AG08395 (cell line): ENCODE data around the gene SGK1.
A peak's percentile ranks its signal among the peaks of the same experiment; 100 is the strongest.
"Not testable (repeated sequence)": the region's sequence is repeated elsewhere in the genome, so short reads cannot be mapped to it uniquely, and the experiment has no call there.

Source experiments
- DNase-seq: peaks from one replicate; pipeline ENCODE4 v3.0.0; 2012; ENCODE audit warnings: mixed read lengths, low spot score

The SGK1 gene

GRCh38 chr6:134303891-134304290 lies 14.0 kb downstream of the SGK1 start:
- DNase-seq: peak; percentile 24

DNA sequence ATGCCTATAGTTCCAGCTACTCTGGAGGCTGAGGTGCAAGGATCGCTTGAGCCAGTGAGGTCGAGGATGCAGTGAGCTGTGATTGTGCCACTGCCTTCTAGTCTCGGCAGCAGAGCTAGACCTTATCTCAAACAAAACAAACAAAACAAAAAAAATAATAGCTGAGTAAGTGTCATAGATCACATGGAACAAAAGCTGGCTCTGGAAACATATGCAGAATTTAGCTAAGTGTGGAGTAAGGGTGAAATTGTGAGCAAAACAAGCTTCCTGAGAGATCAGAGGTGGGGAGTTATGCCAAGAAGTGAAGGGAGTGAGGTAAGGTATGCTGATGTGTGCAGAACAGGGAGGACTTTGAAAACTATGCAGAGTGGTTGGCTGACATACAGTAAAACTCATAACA lies 18.7 kb downstream of the SGK1 start:
- DNase-seq: no peak

- no peak for DNase-seq
These were observed 21.1 kb downstream of the SGK1 start for GRCh38 chr6:134296762-134297161.

DNA sequence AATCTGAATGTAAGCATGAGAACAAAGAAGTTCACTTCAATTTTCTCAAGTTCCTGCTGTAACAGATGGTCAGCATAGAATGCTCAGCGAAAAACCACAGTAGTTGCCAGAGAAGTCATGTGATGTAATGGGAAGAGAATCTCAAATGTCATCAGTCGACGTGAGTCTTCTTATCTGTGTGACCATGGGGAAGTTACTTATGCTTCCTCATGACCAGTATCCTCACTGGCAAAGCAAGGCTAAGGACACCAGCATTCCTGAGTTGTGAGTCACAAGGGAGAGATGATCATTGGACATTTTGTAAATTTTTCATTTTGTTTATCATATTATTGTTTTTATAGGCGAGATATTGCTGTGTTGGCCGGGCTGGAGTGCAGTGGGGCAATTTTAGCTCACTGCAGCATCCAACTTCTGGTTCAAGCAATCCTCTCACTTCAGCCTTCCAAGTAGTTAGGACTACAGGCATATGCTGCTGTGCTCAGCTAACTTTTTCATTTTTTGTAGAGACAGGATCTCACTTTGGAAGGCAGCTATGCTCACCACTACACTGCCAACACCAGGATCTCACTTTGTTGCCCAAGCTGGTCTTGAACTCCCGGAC lies 21.9 kb downstream of the SGK1 start:
- DNase-seq: peak; percentile 95

DNA sequence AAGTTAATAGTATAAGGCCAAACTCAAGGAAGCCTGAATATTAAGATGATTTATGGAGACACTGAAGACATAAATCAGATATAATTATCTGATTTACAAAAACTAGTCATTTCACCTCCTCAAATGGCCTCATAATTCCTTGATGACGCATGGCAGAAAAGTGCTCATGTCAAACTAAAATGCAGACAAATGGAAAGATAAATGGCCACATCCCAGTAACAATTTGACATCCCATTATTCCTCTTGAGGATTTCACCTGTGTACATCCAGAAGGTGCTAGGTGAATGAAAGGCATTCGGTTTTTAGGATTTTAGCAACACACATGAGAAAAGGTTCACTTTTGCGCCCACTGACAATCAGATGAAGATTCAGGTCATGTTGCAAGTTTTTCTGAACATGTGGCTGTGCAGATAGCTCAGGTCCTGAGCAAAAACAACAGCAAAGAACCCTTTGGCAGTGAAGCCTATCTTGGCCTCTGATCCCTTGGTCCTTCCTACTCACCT lies 24.2 kb downstream of the SGK1 start:
- DNase-seq: no peak

GRCh38 chr6:134291156-134291555 lies 26.8 kb downstream of the SGK1 start:
- DNase-seq: no peak

GRCh38 chr6:134289204-134289575 lies 28.7 kb downstream of the SGK1 start:
- peak; percentile 6 for DNase-seq

DNA sequence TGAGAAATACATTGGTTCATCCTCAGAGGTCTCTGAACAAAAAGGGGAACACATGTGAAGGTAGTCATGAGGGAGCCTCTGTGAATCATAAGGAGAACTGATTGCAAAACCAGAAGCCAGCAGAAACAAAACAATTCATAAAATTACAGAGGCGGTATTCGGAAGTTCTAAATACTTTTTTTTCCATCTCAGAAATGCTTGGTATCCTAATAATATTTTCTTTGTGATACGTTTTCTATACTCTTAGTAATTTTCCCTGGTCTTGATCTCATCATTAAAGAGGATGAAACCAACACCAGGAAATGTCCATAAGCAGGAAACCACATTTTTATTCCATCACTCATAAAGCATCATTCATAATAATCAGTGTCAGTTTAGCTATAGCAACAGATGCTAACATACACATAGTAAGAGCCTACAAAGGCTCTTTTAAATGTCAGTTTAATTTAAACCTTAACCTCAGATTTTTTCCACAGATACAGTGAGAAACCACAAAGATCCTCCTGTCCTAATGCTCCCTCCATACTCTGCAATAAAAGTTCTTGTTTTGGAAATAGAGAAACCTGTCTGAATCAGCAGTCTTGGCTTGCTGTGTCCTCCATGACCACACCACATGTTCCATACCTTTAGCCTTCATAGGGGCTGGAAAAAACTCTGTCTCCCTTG lies 29.2 kb downstream of the SGK1 start:
- DNase-seq: peak; percentile 63

- DNase-seq: no peak
These were observed 29.9 kb downstream of the SGK1 start for GRCh38 chr6:134287859-134288537.

- DNase-seq: no peak
These were observed 35.1 kb downstream of the SGK1 start for GRCh38 chr6:134282816-134283215.

- DNase-seq: no peak
These were observed 36.5 kb downstream of the SGK1 start for GRCh38 chr6:134281388-134281787.

DNA sequence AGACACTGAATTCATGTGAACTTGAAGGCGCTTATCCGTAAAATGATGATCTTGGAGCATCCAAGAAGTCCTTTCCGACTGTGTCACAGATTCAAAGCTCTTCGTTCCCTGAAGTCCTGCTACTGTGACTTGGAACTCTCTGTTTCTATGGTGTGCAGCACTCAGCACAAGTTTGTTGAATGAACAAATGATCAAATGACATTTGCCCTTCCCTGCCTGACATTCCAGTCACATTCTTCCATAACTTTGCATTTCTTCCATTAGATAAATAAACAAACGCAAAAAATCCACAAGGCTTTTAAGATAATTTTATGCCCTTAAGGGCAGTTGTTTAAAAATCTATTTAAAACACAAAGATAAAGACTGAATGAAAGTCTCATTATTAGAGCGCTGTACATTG lies 39.9 kb downstream of the SGK1 start:
- no peak for DNase-seq

- not testable (repeated sequence) for DNase-seq
These were observed 41.0 kb downstream of the SGK1 start for GRCh38 chr6:134276891-134277377.

DNA sequence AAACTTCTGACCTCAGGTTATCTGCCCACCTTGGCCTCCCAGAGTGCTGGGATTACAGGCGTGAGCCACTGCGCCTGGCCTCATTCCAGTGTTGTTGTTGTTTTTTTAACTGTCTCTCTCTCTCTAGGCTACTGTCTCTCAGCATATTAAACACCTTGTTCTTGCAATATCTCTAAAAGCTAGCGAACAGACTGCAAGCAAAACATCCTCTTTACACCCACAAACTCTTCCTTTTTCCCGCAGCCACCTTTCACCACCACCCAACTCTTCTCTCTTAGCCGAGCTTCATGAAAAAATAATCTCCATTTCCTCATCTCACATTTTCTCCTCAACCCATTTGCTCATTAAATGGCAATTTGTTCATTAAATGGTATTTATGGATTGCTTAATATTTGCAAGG lies 45.5 kb downstream of the SGK1 start:
- no peak for DNase-seq

DNA sequence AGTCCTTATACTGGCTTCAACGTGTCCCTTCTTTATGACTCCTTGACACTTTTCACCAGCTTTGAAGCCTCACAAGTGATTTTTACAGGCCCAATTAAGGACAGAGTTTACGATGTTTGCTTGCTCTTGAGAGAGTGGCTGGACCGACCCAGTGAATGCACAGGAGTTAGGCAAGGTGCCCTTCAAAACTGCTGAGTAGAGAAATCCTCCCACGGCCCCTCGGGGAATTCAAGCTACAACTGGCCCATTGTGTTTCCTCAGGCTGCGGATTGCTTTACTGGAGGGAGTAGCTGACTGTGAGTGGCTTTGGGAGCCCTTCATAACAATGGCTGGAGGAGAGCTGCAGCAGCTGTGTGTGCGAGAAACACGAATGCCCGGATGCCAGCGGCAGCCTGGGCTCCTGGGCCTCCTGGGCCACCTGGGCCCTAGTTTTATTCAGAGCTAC lies 50.0 kb downstream of the SGK1 start:
- DNase-seq: no peak

GRCh38 chr6:134266776-134267175 lies 51.1 kb downstream of the SGK1 start:
- no peak for DNase-seq

- no peak for DNase-seq
These were observed 56.1 kb downstream of the SGK1 start for GRCh38 chr6:134261766-134262165.

DNA sequence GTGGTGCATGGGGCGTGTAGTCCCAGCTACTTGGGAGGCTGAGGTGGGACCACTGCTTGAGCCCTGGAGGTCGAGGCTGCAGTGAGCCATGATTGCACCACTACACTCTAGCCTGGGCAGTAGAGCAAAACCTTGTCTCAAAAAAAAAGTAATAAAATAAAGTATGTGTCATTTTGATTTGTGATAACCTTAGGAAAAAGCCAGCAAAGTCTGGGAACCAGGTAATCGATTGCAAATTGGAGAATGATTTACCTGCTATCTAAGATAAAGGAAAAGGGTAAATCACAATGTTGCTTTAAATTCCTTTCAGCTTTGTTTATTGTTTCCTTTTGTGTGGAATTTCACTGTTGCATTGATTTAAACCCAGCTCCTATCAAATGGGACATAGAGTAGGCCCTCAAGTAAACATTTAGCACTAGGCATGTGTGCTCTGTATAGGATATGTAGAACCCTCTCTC lies 59.0 kb downstream of the SGK1 start:
- no peak for DNase-seq

GRCh38 chr6:134257516-134257915 lies 60.4 kb downstream of the SGK1 start:
- no peak for DNase-seq

GRCh38 chr6:134256862-134257261 lies 61.0 kb downstream of the SGK1 start:
- no peak for DNase-seq

- DNase-seq: not testable (repeated sequence)
These were observed 62.6 kb downstream of the SGK1 start for GRCh38 chr6:134255280-134255679.

DNA sequence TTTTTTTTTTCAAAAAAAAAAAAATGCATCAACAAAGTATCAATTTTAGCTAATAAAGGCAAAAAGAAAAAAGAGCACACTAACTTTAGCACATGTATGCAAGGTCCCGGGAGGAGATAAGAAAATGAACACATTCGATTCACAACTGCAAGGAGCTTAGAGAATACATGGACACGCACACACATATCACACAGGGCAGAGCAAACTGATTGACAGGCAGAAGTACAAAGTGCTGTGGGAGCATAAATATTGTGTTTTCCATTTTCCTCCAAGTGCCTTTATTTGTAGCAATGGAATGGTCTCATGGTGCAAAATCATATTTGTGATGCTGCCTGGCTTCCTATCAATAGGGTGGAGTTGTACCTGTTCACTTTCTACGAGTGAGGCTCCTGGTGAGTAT lies 63.8 kb downstream of the SGK1 start:
- DNase-seq: no peak

DNA sequence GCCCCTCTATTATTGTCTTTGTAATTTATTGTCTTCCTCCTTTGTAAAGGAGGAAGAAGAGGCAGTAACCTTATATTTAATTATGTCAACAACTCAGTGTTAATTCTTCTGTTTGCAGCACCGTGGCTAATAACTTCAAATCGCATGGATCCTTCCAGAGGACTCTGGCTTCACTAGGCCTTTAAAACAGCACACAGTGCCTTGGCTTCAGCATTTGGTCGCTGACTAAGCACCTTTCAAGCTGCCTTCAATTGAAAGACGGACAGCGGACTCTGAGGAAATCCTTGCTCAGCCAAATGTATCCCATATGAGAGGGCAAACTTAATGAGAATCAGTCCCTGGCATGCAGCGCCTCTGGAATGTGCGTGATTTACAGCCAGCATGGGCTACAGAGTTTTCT lies 64.2 kb downstream of the SGK1 start:
- DNase-seq: peak; percentile 83
